Activated CD4-positive, CD25-positive, alpha-beta regulatory T cell treated with anti-CD3 and anti-CD28 coated beads, Interleukin-2, amount 50 U/mL, for 16 hours (primary cell): ENCODE measurements around the gene HOXA13.

Experiments
- DNase-seq: peaks from one replicate; pipeline ENCODE4 v3.0.0-alpha.2; 2020; ENCODE audit warnings: low read depth, low spot score

Gene HOXA13

DNA sequence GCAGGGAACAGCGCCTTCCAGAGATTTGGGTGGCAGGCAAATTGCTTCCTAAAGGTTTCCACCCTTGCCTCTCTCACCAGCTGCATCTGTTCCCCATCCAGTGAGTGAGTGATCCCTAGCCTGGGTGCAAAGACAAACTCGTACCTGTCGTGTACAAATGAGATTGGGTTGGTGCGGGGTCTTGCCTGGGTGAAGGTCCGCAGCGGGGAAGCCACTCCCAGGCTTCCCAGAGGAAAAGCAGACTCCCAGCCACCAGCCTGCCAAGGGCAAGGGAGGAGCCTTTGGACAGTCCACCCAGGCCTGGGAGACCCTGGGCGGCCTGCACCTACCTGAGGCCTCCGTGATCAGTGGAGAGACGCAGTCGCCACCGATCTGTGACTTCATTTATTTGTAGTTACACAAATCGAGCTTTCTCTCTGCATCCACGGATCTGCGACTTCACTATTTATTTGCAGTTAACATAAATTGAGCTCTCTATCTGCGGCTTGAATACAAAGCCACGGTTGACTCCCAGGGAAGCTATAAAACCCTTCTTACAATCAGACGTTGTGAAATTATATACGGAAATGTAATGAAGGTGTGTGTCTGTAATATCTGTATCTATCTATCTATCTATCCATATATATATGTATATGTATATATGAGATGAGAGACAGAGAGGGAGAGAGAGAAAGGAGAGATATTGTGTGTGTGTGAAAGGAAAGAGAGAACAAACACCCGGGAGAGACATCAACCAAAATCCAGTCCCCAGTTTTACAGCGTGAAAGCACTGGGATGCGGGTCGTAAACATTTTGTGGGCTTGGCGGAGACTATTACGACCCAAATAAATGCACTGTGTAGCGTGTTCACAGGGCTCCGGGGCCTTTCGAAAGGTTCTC is 40.4 kb downstream of the HOXA13 start:
- no peak for DNase-seq

DNA sequence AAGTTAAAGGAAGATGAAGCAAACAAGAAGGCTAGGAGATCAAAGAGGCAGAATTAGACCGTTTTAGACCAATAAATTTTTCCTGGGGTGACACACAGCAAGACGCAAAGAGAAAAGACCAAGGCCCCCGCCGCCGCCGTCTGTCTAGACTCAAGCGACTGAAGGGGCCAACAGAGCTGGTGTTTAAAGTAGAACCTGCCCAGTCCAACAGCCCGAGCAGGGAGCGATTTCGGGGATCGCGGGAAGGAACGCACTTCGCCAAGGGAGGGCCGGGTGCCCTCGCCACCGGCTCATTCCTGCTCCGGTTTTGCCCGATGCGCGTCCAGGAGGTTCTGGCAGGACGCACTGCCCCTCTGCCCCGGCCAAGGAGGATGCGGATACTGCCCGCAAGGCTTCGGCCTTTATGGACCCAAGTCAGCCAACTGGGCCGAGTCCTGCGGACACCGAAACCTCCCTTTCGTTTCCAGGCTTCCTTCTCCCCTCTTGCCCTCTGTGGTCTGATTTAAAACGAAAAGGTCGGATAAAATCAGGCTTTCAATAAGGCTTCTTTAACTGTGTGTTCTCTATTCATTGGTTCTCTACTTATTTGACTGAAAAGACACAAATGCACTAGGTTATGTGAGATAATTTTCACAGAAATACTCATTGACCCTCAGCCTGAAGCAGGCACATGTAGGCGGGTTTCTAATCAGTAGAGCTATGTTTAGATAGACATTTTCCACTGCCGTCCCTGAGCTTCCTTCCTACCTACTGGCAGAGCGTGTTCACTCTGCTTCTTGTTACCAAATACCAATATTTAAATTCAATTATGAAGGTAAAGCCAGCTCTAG is 41.2 kb downstream of the HOXA13 start:
- no peak for DNase-seq

DNA sequence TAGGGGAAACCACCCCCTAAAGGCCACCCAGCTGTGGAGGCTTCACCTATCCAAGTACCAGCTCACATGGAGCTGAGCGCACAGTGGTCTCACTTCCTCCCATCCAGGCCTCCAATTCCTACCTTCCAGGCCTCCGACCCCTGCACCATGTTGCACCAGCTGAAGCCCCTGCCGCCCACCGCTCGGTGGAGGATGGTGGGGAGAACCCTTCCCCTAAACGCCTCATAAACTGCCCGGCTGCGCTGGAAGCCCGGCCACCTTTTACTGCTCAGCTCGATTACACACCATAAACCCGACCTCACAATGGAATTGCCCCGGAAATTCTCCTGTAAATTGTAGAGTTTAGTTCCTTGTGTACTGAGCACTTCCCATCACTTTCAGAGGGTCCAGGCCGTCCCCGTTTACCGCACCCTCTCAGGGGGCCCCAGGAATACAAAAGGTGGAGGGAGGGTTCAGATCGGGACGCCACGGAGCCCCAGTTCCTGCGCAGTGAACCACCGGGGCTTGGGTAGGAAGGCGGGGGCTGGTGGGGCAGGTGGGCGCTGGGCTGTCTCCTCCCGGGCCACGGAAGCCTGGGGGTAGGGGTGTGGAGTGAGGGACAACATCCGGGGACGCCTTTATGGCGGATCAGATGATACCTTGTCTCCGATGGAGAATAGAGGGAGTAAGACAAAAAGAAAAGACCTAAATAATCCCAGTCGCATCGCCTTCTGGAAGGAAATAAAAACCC is 42.0 kb downstream of the HOXA13 start:
- no peak for DNase-seq

DNA sequence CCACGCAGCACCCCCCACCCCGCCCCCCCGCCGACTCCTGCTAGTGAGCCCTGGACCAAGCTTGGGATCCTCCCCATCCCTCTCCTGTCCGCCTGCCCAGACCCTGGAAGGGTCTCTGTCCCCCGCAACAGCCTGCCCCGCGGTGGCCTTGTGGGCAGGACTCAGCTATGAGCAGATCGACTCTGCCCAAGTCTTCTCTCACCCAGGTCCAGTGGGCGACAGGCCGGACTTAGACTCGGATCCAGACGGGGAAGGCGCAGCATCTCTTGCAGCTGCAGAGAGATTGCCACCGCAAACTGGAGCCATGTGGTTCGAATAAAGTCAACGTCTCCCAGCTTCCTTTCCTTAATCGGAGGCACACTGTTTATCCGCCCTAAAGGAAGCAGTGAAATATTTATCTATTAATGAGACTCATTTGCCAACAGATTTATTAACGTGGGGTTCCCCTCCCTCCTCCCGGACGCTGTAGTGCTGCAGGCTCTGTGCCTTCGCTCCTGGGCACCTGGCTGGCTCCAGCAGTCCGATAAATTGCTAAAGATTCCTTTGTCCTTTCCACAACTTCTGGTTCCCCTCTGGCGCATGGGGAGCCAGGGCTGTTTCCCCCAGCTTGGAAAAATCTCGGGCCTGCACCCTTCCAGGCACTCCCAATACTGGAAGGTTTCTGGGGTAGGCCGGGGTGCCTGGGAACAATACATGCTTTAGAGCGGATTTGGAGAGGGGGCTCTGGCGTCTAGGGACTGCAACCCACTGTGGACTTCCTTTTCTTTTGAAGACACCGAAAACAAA is 42.8 kb downstream of the HOXA13 start:
- no peak for DNase-seq

DNA sequence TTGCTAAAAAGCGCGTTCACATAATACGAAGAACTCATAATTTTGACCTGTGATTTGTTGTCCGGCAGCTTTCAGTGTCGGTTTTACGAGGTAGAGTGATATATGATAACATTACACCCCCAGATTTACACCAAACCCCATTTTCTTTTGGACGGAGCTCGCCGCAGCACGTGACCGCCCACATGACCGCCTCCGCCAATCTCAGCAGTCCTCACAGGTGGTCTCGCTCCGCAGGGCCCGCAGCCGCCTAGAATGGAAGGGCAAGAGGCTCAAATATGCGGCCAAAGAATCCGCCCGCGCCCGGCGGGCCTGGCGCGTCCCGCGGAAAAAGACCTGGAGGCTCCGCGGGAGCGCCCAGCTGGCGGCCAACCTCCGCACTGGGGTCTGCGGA is 43.4 kb downstream of the HOXA13 start, which contains the start of gene HOXA7:
Gene HOXA7 (minus strand): TSS at position 168 of the 391 bp plus-strand sequence. CDS start 130 bp downstream, at position 38.
- DNase-seq: no peak

DNA sequence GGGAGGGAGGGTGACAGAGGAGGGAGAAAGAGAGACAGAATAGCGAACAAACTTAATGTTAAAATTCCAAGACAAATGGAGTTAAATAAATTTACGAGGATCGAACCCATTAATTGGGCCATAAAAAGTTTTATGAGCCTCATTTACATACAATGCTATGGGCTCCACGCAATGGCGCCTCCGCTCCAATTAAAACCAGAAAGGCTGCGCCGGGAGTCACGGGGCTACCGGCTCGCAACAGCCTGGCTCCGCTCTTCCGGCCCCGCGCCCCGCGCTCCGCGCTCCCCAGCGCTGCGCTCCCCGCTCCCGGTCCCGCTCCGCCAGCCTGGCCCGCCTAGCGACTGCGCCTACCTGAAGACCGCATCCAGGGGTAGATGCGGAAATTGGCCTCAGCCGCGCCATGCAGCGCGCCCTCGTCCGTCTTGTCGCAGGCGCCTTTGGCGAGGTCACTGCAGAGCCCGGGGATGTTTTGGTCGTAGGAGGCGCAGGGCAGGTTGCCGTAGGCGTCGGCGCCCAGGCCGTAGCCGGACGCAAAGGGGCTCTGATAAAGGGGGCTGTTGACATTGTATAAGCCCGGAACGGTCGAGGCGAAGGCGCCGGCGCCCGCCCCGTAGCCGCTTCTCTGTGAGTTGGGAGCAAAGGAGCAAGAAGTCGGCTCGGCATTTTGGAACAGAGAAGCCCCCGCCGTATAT is 43.9 kb downstream of the HOXA13 start:
- no peak for DNase-seq

DNA sequence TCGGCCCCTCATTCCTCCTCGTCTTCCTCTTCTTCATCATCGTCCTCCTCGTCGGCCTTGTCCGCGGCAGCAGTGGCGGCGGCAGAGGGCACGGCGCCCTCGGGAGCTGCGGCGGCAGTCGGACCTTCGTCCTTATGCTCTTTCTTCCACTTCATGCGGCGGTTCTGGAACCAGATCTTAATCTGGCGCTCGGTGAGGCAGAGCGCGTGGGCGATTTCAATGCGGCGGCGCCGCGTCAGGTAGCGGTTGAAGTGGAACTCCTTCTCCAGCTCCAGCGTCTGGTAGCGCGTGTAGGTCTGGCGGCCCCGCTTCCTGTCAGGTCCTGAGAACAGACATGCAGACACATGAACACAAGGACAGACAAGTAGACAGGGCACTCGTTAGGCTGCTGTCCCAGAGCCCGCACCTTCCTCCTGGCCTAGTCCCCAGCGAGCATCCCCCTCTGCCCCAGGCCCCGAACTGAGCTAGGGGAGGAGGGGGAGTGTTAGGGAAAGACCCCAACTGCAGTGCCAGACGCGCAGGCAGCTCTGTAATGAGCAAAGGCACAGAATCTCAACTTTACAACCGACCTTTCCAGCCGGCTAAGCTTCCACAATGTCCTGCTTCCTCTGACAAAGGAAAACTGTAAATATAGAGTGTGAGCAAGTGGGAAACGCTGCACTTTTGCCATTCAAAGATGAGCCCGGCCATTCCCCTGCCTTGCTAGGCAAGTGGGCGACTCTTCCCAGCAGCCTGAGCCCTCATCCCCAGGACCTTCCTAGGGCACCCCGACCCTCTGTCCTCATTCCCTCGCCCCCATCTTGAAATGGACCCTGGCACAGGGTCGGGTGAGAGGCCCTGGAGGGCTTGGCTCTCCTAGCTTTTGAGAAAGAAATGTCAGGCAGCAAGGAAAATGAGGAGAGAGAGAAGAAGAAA is 44.7 kb downstream of the HOXA13 start:
- DNase-seq: no peak

DNA sequence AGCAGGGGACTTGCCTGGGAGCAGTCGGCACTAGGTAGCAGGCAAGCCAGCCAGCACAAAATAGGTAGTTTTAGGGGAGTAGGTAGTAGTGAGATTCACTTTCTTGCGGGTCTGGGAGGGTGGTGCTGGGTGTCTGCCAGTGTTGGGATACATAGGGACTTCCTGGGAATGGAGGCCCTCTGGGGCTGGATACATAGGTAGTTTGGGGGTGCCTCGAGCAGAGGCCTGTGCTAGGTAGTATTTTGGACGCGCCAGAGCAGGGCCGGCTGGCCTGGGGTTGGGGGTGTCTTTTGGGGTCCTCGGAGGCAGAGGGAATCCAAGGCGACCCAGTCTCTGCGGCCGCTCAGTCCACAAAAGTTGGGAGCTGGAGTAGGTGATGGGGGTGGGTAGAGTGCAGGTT is 45.5 kb downstream of the HOXA13 start:
- DNase-seq: no peak

DNA sequence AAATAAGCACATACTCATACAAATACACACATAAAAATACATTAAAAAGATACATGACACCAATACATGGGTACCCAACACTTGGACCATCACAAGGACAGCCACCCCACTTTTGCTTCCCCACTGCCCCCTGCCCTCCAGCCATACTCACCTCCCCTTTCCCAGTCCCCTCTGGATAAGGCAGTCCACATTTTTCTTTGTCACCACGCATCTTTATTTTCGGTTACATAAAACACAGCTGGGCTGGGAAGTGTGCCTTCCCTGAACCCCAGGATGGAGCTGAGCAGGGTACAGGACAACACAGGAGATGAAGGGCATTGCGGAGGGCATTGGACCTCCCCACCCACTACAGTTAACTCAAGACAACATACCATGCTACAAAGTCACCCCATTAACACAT is 46.4 kb downstream of the HOXA13 start:
- DNase-seq: no peak

DNA sequence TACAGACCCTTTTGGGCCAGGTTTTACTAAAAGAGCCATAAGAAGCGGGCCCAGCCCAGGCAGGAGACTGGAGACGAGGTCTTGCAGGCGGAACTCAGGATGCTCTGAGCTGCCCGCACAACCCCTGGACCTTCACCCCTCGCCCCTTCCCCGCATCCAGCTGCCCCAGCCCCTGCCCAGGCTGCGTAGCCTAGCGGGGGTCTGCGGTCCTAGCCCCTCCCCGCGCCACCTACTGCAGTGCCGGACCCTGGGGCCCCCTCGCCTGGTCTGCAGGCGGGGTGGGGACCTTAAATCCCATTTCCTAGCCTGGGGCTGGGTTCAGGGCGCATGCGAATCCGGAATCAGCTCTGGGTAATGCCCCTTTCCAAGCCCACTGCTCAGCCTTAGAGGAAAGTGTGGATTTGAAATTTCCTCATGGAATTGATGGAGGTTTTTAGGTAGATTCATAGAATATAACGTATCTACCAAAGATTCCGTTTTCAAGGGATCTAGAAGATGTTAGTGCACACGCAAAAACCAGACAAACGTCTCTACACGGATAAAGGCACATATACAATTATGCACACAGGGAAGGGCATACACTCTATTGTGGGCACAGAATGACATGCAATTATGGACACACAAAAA is 47.0 kb downstream of the HOXA13 start:
- DNase-seq: no peak

DNA sequence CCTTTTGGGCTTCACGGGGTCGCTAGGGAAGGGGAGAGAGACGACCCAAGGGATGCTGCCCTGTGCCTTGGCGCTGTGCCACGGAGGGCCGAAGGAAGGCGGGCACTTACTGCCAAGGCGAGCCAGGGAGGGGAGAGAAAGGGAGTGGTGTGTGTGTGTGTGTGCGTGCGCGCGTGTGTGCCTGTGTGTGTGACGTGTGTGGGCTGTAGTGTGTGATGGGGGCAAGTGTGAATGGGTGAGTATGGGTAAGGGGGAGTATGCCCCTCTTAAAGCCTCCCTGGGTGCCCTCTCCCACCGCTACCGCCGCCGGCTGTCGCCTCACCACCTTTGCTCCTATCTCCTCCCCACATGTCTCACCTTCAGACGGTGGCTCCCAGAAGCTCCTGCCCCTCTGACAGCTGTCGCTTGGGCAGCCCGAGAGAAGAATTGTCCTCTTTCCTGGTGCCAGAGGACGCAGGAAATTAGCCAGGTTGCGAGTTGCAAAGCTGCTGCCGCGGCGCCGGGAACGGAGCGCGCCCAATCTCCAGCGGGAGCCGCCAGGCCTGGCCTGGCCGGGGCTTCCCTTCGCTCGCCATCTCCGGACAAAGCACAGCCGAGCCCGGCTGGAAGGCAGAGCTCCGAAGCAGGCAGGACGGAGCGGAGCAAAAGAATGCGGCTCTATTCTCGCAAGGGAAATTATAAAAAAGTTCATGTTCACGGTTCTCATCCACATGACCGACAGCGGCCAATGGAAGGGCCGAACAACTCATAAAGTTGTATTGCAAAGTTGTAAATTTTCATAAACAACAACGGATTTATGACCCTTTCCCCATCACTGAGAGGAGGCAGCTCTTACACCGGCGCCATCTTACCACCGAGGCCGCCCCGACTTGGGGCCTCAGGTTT is 47.7 kb downstream of the HOXA13 start, which contains the start of gene HOXA3:
Gene HOXA3 (minus strand): TSS at position 653 of the 885 bp plus-strand sequence. CDS start 41,943 bp downstream, outside the sequence.
- no peak for DNase-seq

DNA sequence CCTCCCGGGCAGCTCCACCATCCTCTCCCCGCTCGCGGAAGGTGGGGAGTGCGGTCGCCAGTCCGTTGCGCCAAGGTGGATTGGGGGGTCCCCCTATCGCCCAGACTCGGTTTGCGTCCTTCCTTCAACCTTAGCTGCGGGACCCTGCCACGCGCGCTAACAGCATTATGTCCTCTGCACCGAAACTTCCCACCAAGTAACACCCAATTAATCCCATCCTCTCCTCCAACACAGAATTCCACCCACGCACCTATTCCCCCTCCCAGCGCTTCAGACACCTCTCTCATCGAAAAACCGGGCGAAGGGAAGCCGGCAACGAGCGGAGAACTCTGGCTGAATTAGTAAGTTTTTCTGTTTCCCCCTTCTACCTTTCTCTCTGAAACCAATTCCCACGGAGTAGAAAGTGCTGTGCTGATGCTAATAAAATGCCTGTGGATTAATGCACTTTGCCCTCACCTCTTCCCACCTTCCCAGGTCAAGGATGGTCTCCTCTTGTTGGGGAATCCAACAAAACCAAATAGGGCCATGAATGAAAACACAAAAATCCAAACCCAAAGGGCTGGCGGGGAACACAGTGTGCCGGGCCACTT is 48.5 kb downstream of the HOXA13 start:
- no peak for DNase-seq

DNA sequence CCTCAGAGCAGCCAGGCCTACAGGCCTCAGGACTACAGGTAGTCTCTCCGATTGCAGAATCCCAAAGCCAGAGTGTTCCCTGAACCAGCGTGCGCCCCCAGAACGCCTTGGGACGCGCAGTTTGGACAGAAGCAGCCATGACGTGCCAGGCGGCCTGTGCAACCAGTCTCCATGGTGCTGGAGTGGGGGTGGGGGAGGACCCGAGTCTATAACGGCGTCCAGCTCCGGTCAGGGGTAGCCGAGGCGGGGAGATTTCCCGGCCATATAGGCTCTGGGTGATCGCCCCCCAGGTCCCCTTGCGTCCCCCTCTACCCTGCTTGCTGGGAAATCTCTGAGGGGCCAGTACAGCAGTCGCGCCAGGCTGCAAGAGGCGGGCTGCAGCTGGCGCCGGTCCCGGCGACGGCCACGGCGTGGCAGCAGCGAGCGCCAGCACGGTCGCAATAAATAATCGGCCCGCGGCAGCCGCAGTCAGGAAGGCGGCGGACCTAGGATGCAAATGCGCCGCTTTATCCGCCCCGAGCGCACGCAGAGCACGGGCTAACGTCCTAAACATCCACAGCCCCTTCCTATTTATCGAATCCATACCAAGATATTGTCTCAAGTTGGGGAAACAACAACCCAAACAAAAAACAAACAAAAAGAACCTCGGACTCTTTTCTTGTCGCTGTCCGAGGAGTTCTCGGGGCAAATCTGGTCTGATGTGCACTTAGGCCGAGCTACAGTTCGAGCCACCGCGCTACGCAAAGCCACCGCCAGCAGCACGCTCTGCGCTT is 49.1 kb downstream of the HOXA13 start:
- DNase-seq: no peak

DNA sequence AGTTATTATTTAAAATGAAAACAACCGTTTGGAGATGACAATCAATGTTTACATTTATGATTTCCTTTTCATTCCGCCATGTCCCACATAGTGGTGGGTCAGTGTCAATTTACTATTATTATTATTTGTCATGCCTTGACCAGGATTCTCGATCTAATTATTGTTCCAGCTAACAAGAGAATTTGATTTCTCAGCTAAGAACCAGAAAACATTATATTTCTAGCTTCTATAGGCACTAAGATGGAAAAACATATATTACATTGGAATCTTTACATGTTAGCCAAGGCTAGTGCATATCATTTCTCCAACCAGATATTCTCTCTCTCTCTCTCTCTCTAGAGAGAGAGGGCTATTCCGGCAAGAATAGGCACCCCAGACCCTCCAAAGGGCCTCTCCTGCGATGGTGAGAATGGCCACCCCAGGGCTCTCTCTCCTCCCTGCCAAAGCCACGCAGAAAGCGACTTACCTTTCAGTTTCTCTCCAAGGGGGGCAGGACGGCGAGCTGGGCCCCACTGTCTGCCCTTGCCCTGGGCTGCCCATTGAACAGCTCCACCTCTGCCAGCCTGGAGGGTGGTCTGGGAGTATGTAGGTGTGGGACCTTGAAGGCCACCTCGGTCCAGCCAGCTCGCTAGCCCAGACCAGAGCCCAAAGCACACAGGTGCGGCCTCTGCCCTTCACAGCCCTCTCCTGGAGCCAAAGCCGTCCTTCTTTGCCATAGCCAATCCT is 49.9 kb downstream of the HOXA13 start:
- DNase-seq: no peak

DNA sequence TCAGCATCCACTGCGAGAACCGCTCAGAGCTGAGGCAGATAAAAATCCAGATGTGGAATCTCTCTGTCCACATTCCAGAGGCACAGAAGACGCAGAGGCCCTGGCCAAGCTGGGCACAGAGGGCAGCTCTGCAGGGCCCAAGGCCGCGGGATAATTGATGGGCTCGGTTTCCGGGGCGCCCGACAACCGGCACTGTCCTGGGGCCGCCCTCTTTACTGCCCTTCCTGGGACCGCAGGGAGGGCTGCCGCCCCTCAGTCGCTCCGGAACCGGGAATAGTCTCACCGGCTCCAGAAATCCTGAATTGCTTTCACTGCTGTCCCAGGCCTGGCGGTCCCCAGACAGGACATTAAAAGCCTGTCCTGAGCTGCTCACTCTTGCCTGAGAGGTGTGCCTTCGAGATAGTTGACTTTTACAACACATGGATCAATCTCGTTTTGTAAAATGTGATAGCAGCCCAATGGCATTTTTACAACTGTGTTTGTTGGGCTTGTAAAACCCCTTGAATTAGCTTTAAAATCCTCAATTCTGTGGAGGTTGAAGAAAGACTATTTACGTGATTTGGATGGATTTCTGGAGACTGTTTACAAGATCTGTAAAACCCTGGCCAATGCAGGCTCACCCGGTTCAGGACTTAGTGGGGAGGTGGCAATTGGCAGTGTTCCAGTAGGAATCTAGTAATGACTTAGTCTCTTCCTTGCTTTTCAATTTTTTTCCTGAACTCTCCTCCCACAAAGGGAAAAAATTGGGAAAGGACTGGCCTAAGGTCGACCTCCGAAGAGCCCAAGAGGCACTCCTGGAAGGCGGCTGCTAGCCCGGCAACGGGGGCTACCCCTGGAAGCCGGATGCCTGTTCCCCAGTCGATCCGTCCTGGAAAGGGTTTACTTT is 50.9 kb downstream of the HOXA13 start:
- no peak for DNase-seq
